Activated CD4-positive, alpha-beta T cell treated with anti-CD3 and anti-CD28 coated beads, Interleukin-2, amount 10 ng/mL, durations not matched to agents 7 days and 5 days (primary cell): ENCODE results near the gene SNAPC1. TPM values are rescaled to one million over a fixed set of nuclear protein-coding genes. Genes with fewer than 3 reads are reported as not detected.
"Not testable (repeated sequence)": the region's sequence is repeated elsewhere in the genome, so short reads cannot be mapped to it uniquely, and the experiment has no call there.

Experiments used
- CTCF ChIA-PET: fragments of 350-600 bp; sonication (Branson Sonifier 250); formaldehyde crosslinking; loops from one replicate; lab custom pipeline; 2021; ENCODE audit warnings: antibody characterized with exemption; lab: Charles Lee
- POLR2A ChIA-PET: fragments of 350-600 bp; sonication (Branson Sonifier 250); formaldehyde crosslinking; loops from one replicate; lab custom pipeline; 2021; ENCODE audit warnings: antibody characterized with exemption; lab: Charles Lee
- DNase-seq: peaks from one replicate; pipeline ENCODE4 v3.0.0-alpha.2; 2020
- H3K27ac Mint-ChIP-seq: one replicate; pipeline ENCODE4 v1.8.0; 2021; ENCODE audit warnings: mild to moderate bottlenecking, moderate library complexity, mixed read lengths
- H3K27me3 Mint-ChIP-seq: one replicate; pipeline ENCODE4 v1.8.0; 2021; ENCODE audit warnings: mixed read lengths
- H3K36me3 Mint-ChIP-seq: one replicate; pipeline ENCODE4 v1.8.0; 2021; ENCODE audit warnings: low read depth, mixed read lengths
- H3K4me1 Mint-ChIP-seq: one replicate; pipeline ENCODE4 v1.8.0; 2021; ENCODE audit warnings: mixed read lengths
- H3K4me3 Mint-ChIP-seq: one replicate; pipeline ENCODE4 v1.8.0; 2021; ENCODE audit warnings: mild to moderate bottlenecking, moderate library complexity, mixed read lengths
- H3K9me3 Mint-ChIP-seq: one replicate; pipeline ENCODE4 v1.8.0; 2021; ENCODE audit warnings: mixed read lengths
- total RNA-seq, 2 experiments: library from RNA; stranded (reverse); gene quantifications; one replicate each; pipeline ENCODE4 v1.2.3, GENCODE V29; 2021

SNAPC1 gene
- total RNA-seq, 2 experiments from 2014 or later, result 5.2 to 5.5 TPM

DNA sequence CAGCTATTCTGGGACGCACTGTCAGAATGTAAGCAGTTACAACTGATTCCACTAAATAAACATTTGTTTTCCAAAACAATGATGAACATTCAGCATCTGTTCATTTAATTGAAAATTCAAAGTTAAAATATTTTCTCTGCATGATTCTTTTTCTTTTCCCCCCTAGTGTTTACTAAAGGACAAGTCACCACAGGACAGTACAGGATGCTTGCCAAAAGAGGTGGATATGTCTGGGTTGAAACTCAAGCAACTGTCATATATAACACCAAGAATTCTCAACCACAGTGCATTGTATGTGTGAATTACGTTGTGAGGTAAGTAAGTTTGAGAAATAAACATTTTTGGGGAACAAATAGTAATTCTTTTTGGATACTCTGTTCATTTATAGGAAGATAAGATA is 28.2 kb upstream of the SNAPC1 start:
- ChIA-PET CTCF (interaction anchor here (0.7 to 1.7 kb wide), 5 partner anchors 8 to 262 kb away, joined by 3 to 5 read pairs (median 4); no protein-coding TSS in a partner anchor), POLR2A (interaction anchor here (0.6 kb wide), 1 partner anchor 250 kb away, joined by 8 read pairs; no protein-coding TSS in a partner anchor)
- Mint-ChIP-seq H3K9me3 (no peaks in the 10 kb centered on the region), H3K27me3 (no peaks in the 10 kb centered on the region), H3K27ac (no peak overlapping the region), H3K4me1 (peaks cover 22% of the 10 kb centered on the region), H3K4me3 (no peak overlapping the region), H3K36me3 (peaks cover 56% of the 10 kb centered on the region)
- no peak for DNase-seq

DNA sequence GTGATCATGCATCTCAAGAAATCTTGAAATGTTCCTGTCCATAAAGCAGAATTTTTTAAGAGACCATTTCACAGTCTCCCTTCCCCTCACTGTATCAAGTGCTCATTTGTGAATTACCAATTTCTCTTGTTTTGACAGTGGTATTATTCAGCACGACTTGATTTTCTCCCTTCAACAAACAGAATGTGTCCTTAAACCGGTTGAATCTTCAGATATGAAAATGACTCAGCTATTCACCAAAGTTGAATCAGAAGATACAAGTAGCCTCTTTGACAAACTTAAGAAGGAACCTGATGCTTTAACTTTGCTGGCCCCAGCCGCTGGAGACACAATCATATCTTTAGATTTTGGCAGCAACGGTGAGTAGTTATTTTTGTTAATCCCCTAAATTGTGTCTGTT is 25.5 kb upstream of the SNAPC1 start:
- Mint-ChIP-seq H3K27ac (no peak overlapping the region), H3K9me3 (no peaks in the 10 kb centered on the region), H3K4me1 (peaks cover 8% of the 10 kb centered on the region), H3K4me3 (no peak overlapping the region), H3K27me3 (no peaks in the 10 kb centered on the region), H3K36me3 (peaks cover 58% of the 10 kb centered on the region)
- CTCF ChIA-PET, result interaction anchor here (0.6 kb wide), 1 partner anchor 9 kb away, joined by 3 read pairs; no protein-coding TSS in a partner anchor
- POLR2A ChIA-PET, result no interaction called here
- no peak for DNase-seq

DNA sequence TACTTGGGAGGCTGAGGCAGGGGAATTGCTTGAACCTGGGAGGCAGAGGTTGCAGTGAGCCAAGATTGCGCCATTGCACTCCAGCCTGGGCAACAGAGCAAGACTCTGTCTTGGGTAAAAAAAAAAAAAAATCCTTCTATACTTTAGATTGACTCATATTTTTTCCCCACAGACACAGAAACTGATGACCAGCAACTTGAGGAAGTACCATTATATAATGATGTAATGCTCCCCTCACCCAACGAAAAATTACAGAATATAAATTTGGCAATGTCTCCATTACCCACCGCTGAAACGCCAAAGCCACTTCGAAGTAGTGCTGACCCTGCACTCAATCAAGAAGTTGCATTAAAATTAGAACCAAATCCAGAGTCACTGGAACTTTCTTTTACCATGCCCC is 24.3 kb upstream of the SNAPC1 start:
- no peaks in the 10 kb centered on the region for H3K9me3 Mint-ChIP-seq
- peaks cover 56% of the 10 kb centered on the region for H3K36me3 Mint-ChIP-seq
- no peaks in the 10 kb centered on the region for H3K27me3 Mint-ChIP-seq
- ChIA-PET CTCF (interaction anchor here (0.6 to 0.8 kb wide), 2 partner anchors 14 to 181 kb away, joined by 3 read pairs; no protein-coding TSS in a partner anchor), POLR2A (no interaction called here)
- no peak for DNase-seq
- peaks cover 8% of the 10 kb centered on the region for H3K4me1 Mint-ChIP-seq
- H3K27ac Mint-ChIP-seq, result no peak overlapping the region
- H3K4me3 Mint-ChIP-seq, result no peak overlapping the region

DNA sequence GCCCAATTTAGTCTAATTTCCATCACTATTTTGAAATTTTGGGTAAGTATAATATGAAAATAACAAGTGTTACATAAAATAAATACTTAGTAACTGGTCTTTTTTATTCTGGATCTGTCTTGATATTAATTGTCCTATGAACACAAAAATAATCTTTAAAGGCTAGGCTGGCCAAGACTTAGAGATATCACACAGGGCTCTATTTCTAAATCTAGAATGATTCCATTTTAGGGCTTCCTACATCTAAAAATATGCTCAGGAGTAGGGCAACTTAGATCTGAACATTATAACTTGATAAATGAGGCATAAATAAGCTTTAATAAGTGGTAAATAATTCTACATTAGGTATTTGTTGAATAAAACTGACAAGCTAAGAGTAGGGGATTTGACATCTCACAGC is 23.1 kb upstream of the SNAPC1 start:
- DNase-seq, result no peak
- peak overlapping the region; percentile 5 for H3K27ac Mint-ChIP-seq
- H3K36me3 Mint-ChIP-seq, result peaks cover 50% of the 10 kb centered on the region
- no peaks in the 10 kb centered on the region for H3K9me3 Mint-ChIP-seq
- no peaks in the 10 kb centered on the region for H3K27me3 Mint-ChIP-seq
- ChIA-PET CTCF (interaction anchor here (1.2 kb wide), 1 partner anchor 90 kb away, joined by 3 read pairs; no protein-coding TSS in a partner anchor), POLR2A (no interaction called here)
- no peak overlapping the region for H3K4me3 Mint-ChIP-seq
- H3K4me1 Mint-ChIP-seq, result peaks cover 7% of the 10 kb centered on the region

DNA sequence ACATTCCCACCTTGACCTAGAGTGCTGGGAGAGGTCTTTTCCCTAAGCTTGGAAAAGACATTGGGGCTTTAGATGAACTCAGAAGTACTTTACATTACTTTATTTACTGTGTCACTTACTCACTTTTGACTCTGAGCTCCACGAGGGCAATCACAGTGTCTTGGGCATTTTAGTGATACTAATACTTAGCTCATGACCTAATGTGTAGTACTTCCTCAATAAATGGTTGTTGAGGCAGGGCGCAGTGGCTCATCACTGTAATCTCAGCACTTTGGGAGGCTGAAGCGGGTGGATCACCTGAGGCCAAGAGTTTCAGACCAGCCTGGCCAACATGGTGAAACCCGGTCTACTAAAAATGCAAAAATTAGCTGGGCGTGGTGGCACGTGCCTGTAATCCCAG is 19.8 kb upstream of the SNAPC1 start:
- Mint-ChIP-seq H3K27me3 (no peaks in the 10 kb centered on the region), H3K27ac (no peak overlapping the region), H3K9me3 (no peaks in the 10 kb centered on the region), H3K4me1 (peaks cover 22% of the 10 kb centered on the region), H3K36me3 (peaks cover 58% of the 10 kb centered on the region), H3K4me3 (no peak overlapping the region)
- DNase-seq, result no peak
- POLR2A ChIA-PET, result no interaction called here
- CTCF ChIA-PET, result interaction anchor here (0.7 to 1.5 kb wide), 7 partner anchors 9 to 96 kb away, joined by 3 to 5 read pairs (median 3); partner anchors contain the start of gene SNAPC1

DNA sequence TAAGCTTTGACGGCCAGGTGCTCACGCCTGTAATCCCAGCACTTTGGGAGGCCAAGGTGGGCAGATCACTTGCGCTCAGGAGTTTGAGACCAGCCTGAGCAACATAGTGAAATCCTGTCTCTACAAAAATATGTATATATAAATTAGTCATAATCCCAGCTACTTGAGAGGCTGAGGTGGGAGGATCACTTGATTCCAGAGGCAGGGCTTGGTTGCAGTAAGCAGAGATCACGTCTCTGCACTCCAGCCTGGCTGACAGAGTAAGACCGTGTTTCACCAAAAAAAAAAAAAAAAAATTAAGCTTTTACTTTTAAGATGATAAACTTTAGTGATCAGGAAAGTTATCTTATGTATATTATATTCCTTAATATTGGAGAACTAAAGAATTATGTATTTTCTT is 18.0 kb upstream of the SNAPC1 start:
- no peak overlapping the region for H3K4me3 Mint-ChIP-seq
- no peak overlapping the region for H3K27ac Mint-ChIP-seq
- H3K4me1 Mint-ChIP-seq, result peaks cover 31% of the 10 kb centered on the region
- no peak for DNase-seq
- H3K9me3 Mint-ChIP-seq, result no peaks in the 10 kb centered on the region
- H3K36me3 Mint-ChIP-seq, result peaks cover 56% of the 10 kb centered on the region
- ChIA-PET CTCF (interaction anchor here (0.7 to 1.1 kb wide), 3 partner anchors 10 to 463 kb away, joined by 4 read pairs; partner anchors contain the start of gene TMEM30B), POLR2A (no interaction called here)
- H3K27me3 Mint-ChIP-seq, result no peaks in the 10 kb centered on the region

DNA sequence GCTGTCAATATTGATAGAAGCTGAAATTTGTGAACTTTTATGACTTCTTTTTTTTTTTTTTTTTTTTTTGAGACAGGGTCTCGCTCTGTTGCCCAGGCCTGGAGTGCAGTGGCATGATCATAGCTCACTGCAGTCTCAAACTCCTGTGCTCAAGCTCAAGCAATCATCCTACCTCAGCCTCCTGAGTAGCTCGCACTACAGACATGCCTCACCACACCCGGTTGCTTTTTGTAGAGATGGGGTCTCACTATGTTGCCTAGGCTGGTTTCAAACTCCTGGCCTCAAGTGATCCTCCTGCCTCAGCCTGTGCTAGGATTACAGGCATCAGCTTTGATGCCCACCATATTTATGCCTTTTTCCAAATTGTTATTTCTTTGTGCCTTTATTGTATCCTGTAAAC is 15.9 kb upstream of the SNAPC1 start:
- Mint-ChIP-seq H3K4me1 (peaks cover 43% of the 10 kb centered on the region), H3K36me3 (peaks cover 51% of the 10 kb centered on the region), H3K27ac (peak overlapping the region; percentile 50)
- CTCF ChIA-PET, result interaction anchor here (0.5 to 1.0 kb wide), 8 partner anchors 10 to 455 kb away, joined by 3 to 8 read pairs (median 4); no protein-coding TSS in a partner anchor
- H3K4me3 Mint-ChIP-seq, H3K9me3 Mint-ChIP-seq, H3K27me3 Mint-ChIP-seq, DNase-seq, POLR2A ChIA-PET: not testable (repeated sequence)

DNA sequence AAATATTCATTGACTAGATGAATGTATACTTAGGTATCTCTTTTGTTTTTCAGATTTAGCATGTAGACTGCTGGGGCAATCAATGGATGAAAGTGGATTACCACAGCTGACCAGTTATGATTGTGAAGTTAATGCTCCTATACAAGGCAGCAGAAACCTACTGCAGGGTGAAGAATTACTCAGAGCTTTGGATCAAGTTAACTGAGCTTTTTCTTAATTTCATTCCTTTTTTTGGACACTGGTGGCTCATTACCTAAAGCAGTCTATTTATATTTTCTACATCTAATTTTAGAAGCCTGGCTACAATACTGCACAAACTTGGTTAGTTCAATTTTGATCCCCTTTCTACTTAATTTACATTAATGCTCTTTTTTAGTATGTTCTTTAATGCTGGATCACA is 15.3 kb upstream of the SNAPC1 start:
- CTCF ChIA-PET, result interaction anchor here (0.5 to 0.7 kb wide), 2 partner anchors 52 to 277 kb away, joined by 3 to 4 read pairs; no protein-coding TSS in a partner anchor
- POLR2A ChIA-PET, result interaction anchor here (0.7 kb wide), 1 partner anchor 64 kb away, joined by 4 read pairs; no protein-coding TSS in a partner anchor
- Mint-ChIP-seq H3K4me1 (peaks cover 47% of the 10 kb centered on the region), H3K27me3 (no peaks in the 10 kb centered on the region), H3K27ac (peak overlapping the region; percentile 79), H3K36me3 (peaks cover 51% of the 10 kb centered on the region), H3K9me3 (no peaks in the 10 kb centered on the region), H3K4me3 (no peak overlapping the region)
- DNase-seq, result no peak

DNA sequence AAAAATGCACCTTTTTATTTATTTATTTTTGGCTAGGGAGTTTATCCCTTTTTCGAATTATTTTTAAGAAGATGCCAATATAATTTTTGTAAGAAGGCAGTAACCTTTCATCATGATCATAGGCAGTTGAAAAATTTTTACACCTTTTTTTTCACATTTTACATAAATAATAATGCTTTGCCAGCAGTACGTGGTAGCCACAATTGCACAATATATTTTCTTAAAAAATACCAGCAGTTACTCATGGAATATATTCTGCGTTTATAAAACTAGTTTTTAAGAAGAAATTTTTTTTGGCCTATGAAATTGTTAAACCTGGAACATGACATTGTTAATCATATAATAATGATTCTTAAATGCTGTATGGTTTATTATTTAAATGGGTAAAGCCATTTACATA is 14.9 kb upstream of the SNAPC1 start:
- H3K4me1 Mint-ChIP-seq, result peaks cover 50% of the 10 kb centered on the region
- peak overlapping the region; percentile 79 for H3K27ac Mint-ChIP-seq
- H3K36me3 Mint-ChIP-seq, result peaks cover 50% of the 10 kb centered on the region
- H3K9me3 Mint-ChIP-seq, result no peaks in the 10 kb centered on the region
- H3K4me3 Mint-ChIP-seq, result no peak overlapping the region
- no peaks in the 10 kb centered on the region for H3K27me3 Mint-ChIP-seq
- ChIA-PET CTCF (no interaction called here), POLR2A (interaction anchor here (0.7 kb wide), 1 partner anchor 63 kb away, joined by 4 read pairs; no protein-coding TSS in a partner anchor)
- DNase-seq, result no peak

DNA sequence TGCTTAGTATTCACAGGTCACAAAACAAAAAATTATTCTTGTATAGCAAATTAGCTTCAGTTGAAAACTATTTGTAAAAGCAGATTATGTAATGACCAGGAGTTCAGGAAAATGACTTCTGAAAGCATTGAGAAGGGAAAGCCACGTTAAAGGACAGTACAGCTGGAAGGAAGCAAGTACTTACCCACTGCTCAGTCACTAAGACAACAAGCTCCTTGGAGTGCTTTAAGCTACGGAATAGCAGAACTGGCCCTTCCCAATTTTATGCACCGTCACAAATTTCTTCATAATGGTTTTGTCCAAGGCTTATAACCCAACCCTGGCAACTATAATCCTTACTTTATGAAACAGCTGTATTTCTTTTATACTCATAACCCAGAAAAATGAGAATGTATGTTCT is 13.0 kb upstream of the SNAPC1 start:
- no peak for DNase-seq
- H3K36me3 Mint-ChIP-seq, result peaks cover 50% of the 10 kb centered on the region
- peaks cover 52% of the 10 kb centered on the region for H3K4me1 Mint-ChIP-seq
- no peaks in the 10 kb centered on the region for H3K9me3 Mint-ChIP-seq
- CTCF ChIA-PET, result interaction anchor here (0.9 to 3.9 kb wide), 8 partner anchors 9 to 278 kb away, joined by 3 to 24 read pairs (median 4); partner anchors contain the start of gene SNAPC1
- peak overlapping the region; percentile 94 for H3K4me3 Mint-ChIP-seq
- POLR2A ChIA-PET, result interaction anchor here (0.7 to 1.8 kb wide), 4 partner anchors 13 to 280 kb away, joined by 3 to 6 read pairs (median 4); partner anchors contain the start of genes HIF1A and SNAPC1
- H3K27me3 Mint-ChIP-seq, result no peaks in the 10 kb centered on the region
- no peak overlapping the region for H3K27ac Mint-ChIP-seq

DNA sequence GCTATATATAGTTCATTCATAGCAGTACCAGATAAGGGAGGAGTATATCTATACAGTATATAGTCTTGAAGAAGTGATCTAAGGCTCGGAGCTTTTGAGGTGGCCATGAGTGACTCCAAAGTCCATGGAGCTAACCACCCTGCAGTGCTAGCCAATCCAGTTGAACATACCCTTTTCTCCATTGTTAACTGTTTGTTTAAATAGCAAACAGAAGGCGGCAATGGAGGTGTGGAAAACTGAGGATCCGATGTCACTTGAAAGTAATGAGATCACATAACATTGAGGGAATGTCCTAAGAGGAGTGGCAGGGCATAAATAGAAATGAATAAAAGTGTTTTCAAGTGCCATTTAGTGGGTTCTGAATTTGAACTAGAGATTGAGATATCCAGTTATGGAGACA is 12.4 kb upstream of the SNAPC1 start:
- DNase-seq, result no peak
- CTCF ChIA-PET, result interaction anchor here (0.9 to 3.9 kb wide), 5 partner anchors 12 to 278 kb away, joined by 3 to 24 read pairs (median 4); partner anchors contain the start of gene SNAPC1
- H3K27ac Mint-ChIP-seq, result peak overlapping the region; percentile 68
- peaks cover 4% of the 10 kb centered on the region for H3K27me3 Mint-ChIP-seq
- peak overlapping the region; percentile 94 for H3K4me3 Mint-ChIP-seq
- no peaks in the 10 kb centered on the region for H3K9me3 Mint-ChIP-seq
- peaks cover 49% of the 10 kb centered on the region for H3K36me3 Mint-ChIP-seq
- peaks cover 55% of the 10 kb centered on the region for H3K4me1 Mint-ChIP-seq
- POLR2A ChIA-PET, result interaction anchor here (0.7 to 1.8 kb wide), 4 partner anchors 12 to 281 kb away, joined by 3 to 6 read pairs (median 4); partner anchors contain the start of gene SNAPC1

DNA sequence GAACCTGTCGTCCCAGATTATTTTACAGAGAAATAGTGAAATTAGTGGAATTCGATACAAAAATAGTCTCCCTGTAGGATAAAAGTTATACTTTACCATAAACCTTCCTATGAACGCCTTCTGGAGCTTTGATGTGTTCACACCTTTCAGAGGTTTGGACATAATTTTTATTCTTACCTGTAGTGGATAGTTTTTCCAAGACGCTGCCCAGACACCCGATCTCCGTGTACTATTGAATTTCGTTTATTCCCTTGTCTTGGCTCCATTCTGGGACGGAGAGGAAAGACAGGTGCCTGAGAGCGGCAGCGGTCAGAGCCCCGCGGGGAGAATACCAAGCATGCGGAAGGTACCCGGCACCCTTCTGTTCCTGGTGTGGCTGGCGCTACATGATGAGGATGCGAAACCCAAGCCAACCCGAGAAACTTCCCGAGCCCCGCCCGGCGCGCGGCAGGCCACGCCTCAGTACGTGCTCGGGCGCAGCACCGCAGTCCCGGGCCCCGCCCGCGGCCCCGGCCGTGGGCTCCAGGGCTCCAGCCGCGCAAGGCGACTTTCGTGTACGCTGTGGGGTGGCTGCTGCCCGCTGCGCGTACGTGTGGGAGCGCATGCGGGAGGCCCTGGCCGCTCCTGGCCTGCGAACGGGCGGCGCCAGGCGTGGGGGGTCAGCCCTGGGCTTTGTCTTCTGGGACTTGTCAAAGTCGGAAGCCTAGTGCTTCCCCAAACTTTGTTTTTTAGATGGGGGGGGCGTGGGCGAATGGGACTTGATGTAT is 11.3 kb upstream of the SNAPC1 start:
- peaks cover 47% of the 10 kb centered on the region for H3K4me1 Mint-ChIP-seq
- ChIA-PET CTCF (interaction anchor here (1.4 to 3.9 kb wide), 3 partner anchors 11 to 279 kb away, joined by 4 to 24 read pairs (median 6); partner anchors contain the start of gene SNAPC1), POLR2A (interaction anchor here (0.6 to 1.5 kb wide), 2 partner anchors 29 to 296 kb away, joined by 3 read pairs; no protein-coding TSS in a partner anchor)
- peak overlapping the region; percentile 94 for H3K4me3 Mint-ChIP-seq
- peak; percentile 87 for DNase-seq
- peaks cover 4% of the 10 kb centered on the region for H3K27me3 Mint-ChIP-seq
- H3K36me3 Mint-ChIP-seq, result peaks cover 39% of the 10 kb centered on the region
- H3K27ac Mint-ChIP-seq, result peak overlapping the region; percentile 89
- H3K9me3 Mint-ChIP-seq, result no peaks in the 10 kb centered on the region
